Measurements from ENCODE around the gene OTX2.

The OTX2 gene

GRCh38 chr14:56796259-56796658 lies 14.0 kb downstream of the OTX2 start:
- no peak for DNase-seq (ENCODE audit: low read depth)

GRCh38 chr14:56795284-56795622 lies 15.0 kb downstream of the OTX2 start:
- DNase-seq (ENCODE audit: low read depth): no peak

GRCh38 chr14:56794557-56795283 lies 15.6 kb downstream of the OTX2 start:
- DNase-seq (ENCODE audit: low read depth): no peak

- DNase-seq (ENCODE audit: low read depth): no peak
Measured at GRCh38 chr14:56794088-56794556, 16.2 kb downstream of the OTX2 start.

- DNase-seq (ENCODE audit: low read depth): no peak
Measured at GRCh38 chr14:56789955-56790354, 20.3 kb downstream of the OTX2 start.

GRCh38 chr14:56787530-56787929 lies 22.7 kb downstream of the OTX2 start:
- no peak for DNase-seq (ENCODE audit: low read depth)

- DNase-seq (ENCODE audit: low read depth): no peak
Measured at GRCh38 chr14:56782711-56783110, 27.6 kb downstream of the OTX2 start.

GRCh38 chr14:56774503-56774902 lies 35.8 kb downstream of the OTX2 start:
- no peak for DNase-seq (ENCODE audit: low read depth)

GRCh38 chr14:56770512-56770911 lies 39.8 kb downstream of the OTX2 start:
- DNase-seq (ENCODE audit: low read depth): no peak

GRCh38 chr14:56760164-56760914 lies 49.9 kb downstream of the OTX2 start:
- DNase-seq (ENCODE audit: low read depth): no peak

- DNase-seq (ENCODE audit: low read depth): no peak
Measured at GRCh38 chr14:56759633-56760032, 50.6 kb downstream of the OTX2 start.

GRCh38 chr14:56759094-56759493 lies 51.2 kb downstream of the OTX2 start:
- DNase-seq (ENCODE audit: low read depth): no peak

- DNase-seq (ENCODE audit: low read depth): no peak
Measured at GRCh38 chr14:56754921-56755320, 55.4 kb downstream of the OTX2 start.

GRCh38 chr14:56753396-56753795 lies 56.9 kb downstream of the OTX2 start:
- no peak for DNase-seq (ENCODE audit: low read depth)

- no peak for DNase-seq (ENCODE audit: low read depth)
Measured at GRCh38 chr14:56752428-56752827, 57.9 kb downstream of the OTX2 start.

GRCh38 chr14:56751471-56751870 lies 58.8 kb downstream of the OTX2 start:
- DNase-seq (ENCODE audit: low read depth): no peak
